SK-N-SH treated with all-trans-retinoic acid at 6 μM for 48 hours (cell line): Measurements from ENCODE around the gene TYK2.

Experiments used
- ATAC-seq: fragments of 200-7000 bp; cut with Tn5 transposase; 3 replicates; pipeline ENCODE4 v1.9.1; 2020; ENCODE audit warnings: mild to moderate bottlenecking, moderate library complexity
- BACH2 ChIP-seq: fragments of 250-450 bp; sonication (Bioruptor Pico); IDR thresholded peaks from 2 replicates; pipeline ENCODE4 v1.9.0; 2021; ENCODE audit warnings: mild to moderate bottlenecking, borderline replicate concordance
- CREB5 ChIP-seq: fragments of 250-450 bp; sonication (Bioruptor Pico); IDR thresholded peaks from 2 replicates; pipeline ENCODE4 v1.5.1; 2020; ENCODE audit warnings: low read depth, mild to moderate bottlenecking, moderate library complexity
- CSDC2 ChIP-seq: fragments of 250-450 bp; sonication (Bioruptor Pico); IDR thresholded peaks from 2 replicates; pipeline ENCODE4 v1.5.0; 2020; ENCODE audit warnings: mild to moderate bottlenecking, moderate library complexity
- ESRRG ChIP-seq: fragments of 250-450 bp; sonication (Bioruptor Pico); IDR thresholded peaks from 2 replicates; pipeline ENCODE4 v1.6.1; 2021; ENCODE audit warnings: mild to moderate bottlenecking
- GLIS3 ChIP-seq: fragments of 250-450 bp; sonication (Bioruptor Pico); IDR thresholded peaks from 2 replicates; pipeline ENCODE4 v1.5.0; 2020; ENCODE audit warnings: mild to moderate bottlenecking, moderate library complexity
- ISL1 ChIP-seq: fragments of 250-450 bp; sonication (Bioruptor Pico); IDR thresholded peaks from 2 replicates; pipeline ENCODE4 v2.1.2; 2022; ENCODE audit warnings: mild to moderate bottlenecking, moderate library complexity
- OSR1 ChIP-seq: fragments of 250-450 bp; sonication (Bioruptor Pico); IDR thresholded peaks from 2 replicates; pipeline ENCODE4 v1.8.0; 2022; ENCODE audit warnings: moderate library complexity, mild to moderate bottlenecking, inconsistent platforms
- POU6F1 ChIP-seq: fragments of 250-450 bp; sonication (Bioruptor Pico); IDR thresholded peaks from 2 replicates; pipeline ENCODE4 v1.8.0; 2021; ENCODE audit warnings: low read depth, mild to moderate bottlenecking, moderate library complexity, borderline replicate concordance
- PPARA ChIP-seq: fragments of 250-450 bp; sonication (Bioruptor Pico); IDR thresholded peaks from 2 replicates; pipeline ENCODE4 v1.5.0; 2020; ENCODE audit warnings: mild to moderate bottlenecking, borderline replicate concordance
- SNAI2 ChIP-seq: fragments of 250-450 bp; sonication (Bioruptor Pico); IDR thresholded peaks from 2 replicates; pipeline ENCODE4 v1.5.0; 2020; ENCODE audit warnings: mild to moderate bottlenecking, moderate library complexity
- TCF4 ChIP-seq: fragments of 250-450 bp; sonication (Bioruptor Pico); IDR thresholded peaks from 2 replicates; pipeline ENCODE4 v1.8.0; 2021; ENCODE audit warnings: mild to moderate bottlenecking, moderate library complexity, borderline replicate concordance
- TOX ChIP-seq: fragments of 250-450 bp; sonication (Bioruptor Pico); IDR thresholded peaks from 2 replicates; pipeline ENCODE4 v1.8.0; 2021; ENCODE audit warnings: mild to moderate bottlenecking, moderate library complexity, borderline replicate concordance
- ZC3H10 ChIP-seq: fragments of 250-450 bp; sonication (Bioruptor Pico); IDR thresholded peaks from 2 replicates; pipeline ENCODE4 v1.5.1; 2021; ENCODE audit warnings: mild to moderate bottlenecking, moderate library complexity
- ZFP3 ChIP-seq: fragments of 250-450 bp; sonication (Bioruptor Pico); IDR thresholded peaks from 2 replicates; pipeline ENCODE4 v1.5.0; 2020; ENCODE audit warnings: mild to moderate bottlenecking, moderate library complexity
- ZFP30 ChIP-seq: fragments of 450-650 bp; formaldehyde crosslinking; IDR thresholded peaks from 2 replicates; pipeline ENCODE4 v1.5.0; 2022; ENCODE audit warnings: mild to moderate bottlenecking, moderate library complexity
- ZNF565 ChIP-seq: fragments of 450-650 bp; formaldehyde crosslinking; conservative IDR thresholded peaks from 2 replicates; pipeline ENCODE4 v1.5.0; 2020; ENCODE audit warnings: low read depth, mild to moderate bottlenecking, moderate library complexity
- ZNF70 ChIP-seq: fragments of 450-650 bp; formaldehyde crosslinking; IDR thresholded peaks from 2 replicates; pipeline ENCODE4 v1.5.0; 2020; ENCODE audit warnings: mild to moderate bottlenecking, moderate library complexity
- ZNF8 ChIP-seq: fragments of 450-650 bp; formaldehyde crosslinking; IDR thresholded peaks from 2 replicates; pipeline ENCODE4 v1.5.0; 2020; ENCODE audit warnings: mild to moderate bottlenecking, moderate library complexity
- TF ChIP-seq, protein P1 (sequence below): fragments of 250-450 bp; sonication (Bioruptor Pico); IDR thresholded peaks from 2 replicates; pipeline ENCODE4 v1.5.0; 2020; ENCODE audit warnings: mild to moderate bottlenecking, moderate library complexity
- TF ChIP-seq, protein P2 (sequence below): fragments of 250-450 bp; sonication (Bioruptor Pico); IDR thresholded peaks from 2 replicates; pipeline ENCODE4 v1.8.0; 2020; ENCODE audit warnings: mild to moderate bottlenecking, moderate library complexity, borderline replicate concordance

The TYK2 gene

GRCh38 chr19:10363789-10364281, 16.5 kb downstream of the TYK2 start:
- TF ChIP-seq, protein P1, sequence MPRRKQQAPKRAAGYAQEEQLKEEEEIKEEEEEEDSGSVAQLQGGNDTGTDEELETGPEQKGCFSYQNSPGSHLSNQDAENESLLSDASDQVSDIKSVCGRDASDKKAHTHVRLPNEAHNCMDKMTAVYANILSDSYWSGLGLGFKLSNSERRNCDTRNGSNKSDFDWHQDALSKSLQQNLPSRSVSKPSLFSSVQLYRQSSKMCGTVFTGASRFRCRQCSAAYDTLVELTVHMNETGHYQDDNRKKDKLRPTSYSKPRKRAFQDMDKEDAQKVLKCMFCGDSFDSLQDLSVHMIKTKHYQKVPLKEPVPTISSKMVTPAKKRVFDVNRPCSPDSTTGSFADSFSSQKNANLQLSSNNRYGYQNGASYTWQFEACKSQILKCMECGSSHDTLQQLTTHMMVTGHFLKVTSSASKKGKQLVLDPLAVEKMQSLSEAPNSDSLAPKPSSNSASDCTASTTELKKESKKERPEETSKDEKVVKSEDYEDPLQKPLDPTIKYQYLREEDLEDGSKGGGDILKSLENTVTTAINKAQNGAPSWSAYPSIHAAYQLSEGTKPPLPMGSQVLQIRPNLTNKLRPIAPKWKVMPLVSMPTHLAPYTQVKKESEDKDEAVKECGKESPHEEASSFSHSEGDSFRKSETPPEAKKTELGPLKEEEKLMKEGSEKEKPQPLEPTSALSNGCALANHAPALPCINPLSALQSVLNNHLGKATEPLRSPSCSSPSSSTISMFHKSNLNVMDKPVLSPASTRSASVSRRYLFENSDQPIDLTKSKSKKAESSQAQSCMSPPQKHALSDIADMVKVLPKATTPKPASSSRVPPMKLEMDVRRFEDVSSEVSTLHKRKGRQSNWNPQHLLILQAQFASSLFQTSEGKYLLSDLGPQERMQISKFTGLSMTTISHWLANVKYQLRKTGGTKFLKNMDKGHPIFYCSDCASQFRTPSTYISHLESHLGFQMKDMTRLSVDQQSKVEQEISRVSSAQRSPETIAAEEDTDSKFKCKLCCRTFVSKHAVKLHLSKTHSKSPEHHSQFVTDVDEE (CRISPR knock-in tag): no peak
- no peak for TF ChIP-seq ZC3H10 (CRISPR knock-in tag)
- TF ChIP-seq ZNF70 (CRISPR knock-in tag): no peak
- no peak for TF ChIP-seq ESRRG (CRISPR knock-in tag)
- no peak for TF ChIP-seq ZFP3 (CRISPR knock-in tag)
- no peak for TF ChIP-seq CSDC2 (CRISPR knock-in tag)
- TF ChIP-seq, protein P2, sequence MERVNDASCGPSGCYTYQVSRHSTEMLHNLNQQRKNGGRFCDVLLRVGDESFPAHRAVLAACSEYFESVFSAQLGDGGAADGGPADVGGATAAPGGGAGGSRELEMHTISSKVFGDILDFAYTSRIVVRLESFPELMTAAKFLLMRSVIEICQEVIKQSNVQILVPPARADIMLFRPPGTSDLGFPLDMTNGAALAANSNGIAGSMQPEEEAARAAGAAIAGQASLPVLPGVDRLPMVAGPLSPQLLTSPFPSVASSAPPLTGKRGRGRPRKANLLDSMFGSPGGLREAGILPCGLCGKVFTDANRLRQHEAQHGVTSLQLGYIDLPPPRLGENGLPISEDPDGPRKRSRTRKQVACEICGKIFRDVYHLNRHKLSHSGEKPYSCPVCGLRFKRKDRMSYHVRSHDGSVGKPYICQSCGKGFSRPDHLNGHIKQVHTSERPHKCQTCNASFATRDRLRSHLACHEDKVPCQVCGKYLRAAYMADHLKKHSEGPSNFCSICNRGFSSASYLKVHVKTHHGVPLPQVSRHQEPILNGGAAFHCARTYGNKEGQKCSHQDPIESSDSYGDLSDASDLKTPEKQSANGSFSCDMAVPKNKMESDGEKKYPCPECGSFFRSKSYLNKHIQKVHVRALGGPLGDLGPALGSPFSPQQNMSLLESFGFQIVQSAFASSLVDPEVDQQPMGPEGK (CRISPR knock-in tag): no peak
- TF ChIP-seq, all 23 proteins: peak for 0
- ATAC-seq: no peak

DNA sequence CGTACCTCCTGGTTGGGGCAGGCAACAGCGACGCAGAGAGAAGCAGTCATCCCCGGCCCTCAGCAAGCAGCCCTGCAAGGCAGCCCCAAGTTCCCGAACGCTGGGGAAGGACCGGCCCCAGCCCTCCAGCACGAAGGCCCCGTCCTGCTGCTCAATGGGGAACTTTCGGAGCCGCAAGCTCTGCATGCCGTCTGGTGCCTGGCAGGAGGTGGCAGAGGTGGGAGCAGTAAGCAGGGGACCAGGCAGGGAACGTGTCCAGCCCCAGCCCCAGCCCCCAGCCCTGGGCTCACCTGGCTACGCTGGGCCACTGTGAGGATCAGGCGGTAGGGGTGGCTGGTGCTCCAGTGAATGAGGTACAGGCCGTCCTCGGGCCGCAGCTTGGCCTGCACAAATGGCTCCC, 18.1 kb downstream of the TYK2 start:
- TF ChIP-seq, protein P1 (CRISPR knock-in tag): no peak
- TF ChIP-seq, protein P2 (CRISPR knock-in tag): no peak
- TF ChIP-seq ISL1 (CRISPR knock-in tag) (no peak), PPARA (CRISPR knock-in tag) (no peak), ZNF8 (CRISPR knock-in tag) (no peak), ZFP30 (no peak), GLIS3 (CRISPR knock-in tag) (no peak), ZFP3 (CRISPR knock-in tag) (no peak), TCF4 (no peak), POU6F1 (CRISPR knock-in tag) (no peak), ZNF565 (CRISPR knock-in tag) (no peak), CSDC2 (CRISPR knock-in tag) (no peak), BACH2 (CRISPR knock-in tag) (no peak), SNAI2 (no peak), TOX (no peak), OSR1 (CRISPR knock-in tag) (no peak), ESRRG (CRISPR knock-in tag) (no peak), CREB5 (CRISPR knock-in tag) (no peak)
- TF ChIP-seq, all 23 proteins: peak for 0
- ATAC-seq: no peak
